GM10248 (cell line): ENCODE results near the gene UNC5B.

Experiments used
- CTCF ChIA-PET: fragments of 300-600 bp; sonication (Branson Sonifier 250); formaldehyde crosslinking; extraction: SDS; loops from one replicate; lab custom pipeline; 2021; ENCODE audit warnings: antibody characterized with exemption; lab: Yijun Ruan, JAX
- POLR2A ChIA-PET: fragments of 350-650 bp; sonication (Branson Sonifier 250); formaldehyde crosslinking; extraction: SDS; loops from one replicate; lab custom pipeline; 2020; ENCODE audit warnings: antibody characterized with exemption; lab: Yijun Ruan, JAX
- DNase-seq: peaks from one replicate; pipeline ENCODE4 v3.0.0; 2012; ENCODE audit errors: extremely low spot score
- CTCF ChIP-seq: IDR thresholded peaks from 2 replicates; pipeline ENCODE4 v1.5.1; 2012; ENCODE audit warnings: mild to moderate bottlenecking, low read depth; ENCODE audit errors: extremely low read depth, missing control alignments, control extremely low read depth

The UNC5B gene

GRCh38 chr10:71184421-71184820, 27.9 kb upstream of the UNC5B start:
- TF ChIP-seq CTCF, result no peak
- no peak for DNase-seq
- ChIA-PET CTCF (no interaction called here), POLR2A (no interaction called here)

GRCh38 chr10:71185209-71185608, 27.2 kb upstream of the UNC5B start:
- DNase-seq, result no peak
- POLR2A ChIA-PET, result no interaction called here
- no peak for TF ChIP-seq CTCF
- CTCF ChIA-PET, result interaction anchor here (2.7 kb wide), 1 partner anchor 260 kb away, joined by 11 read pairs; no protein-coding TSS in a partner anchor

DNA sequence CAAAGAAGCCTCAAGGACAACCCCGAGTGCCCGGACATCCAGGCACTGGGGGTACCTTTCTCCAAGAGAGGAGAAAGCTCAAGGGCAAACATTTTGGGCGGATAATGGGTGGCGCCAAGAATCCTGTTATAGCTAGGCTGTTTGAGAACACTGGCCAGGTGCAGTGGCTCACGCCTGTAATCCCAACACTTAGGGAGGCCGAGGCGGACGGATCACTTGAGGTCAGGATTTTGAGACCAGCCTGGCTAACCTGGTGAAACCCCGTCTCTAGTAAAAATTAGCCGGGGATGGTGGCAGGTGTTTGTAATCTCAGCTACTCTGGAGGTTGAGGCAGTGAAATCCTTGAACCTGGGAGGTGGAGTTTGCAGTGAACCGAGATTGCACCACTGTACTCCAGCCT, 25.2 kb upstream of the UNC5B start:
- DNase-seq, result no peak
- POLR2A ChIA-PET, result no interaction called here
- TF ChIP-seq CTCF, result no peak
- CTCF ChIA-PET, result interaction anchor here (2.7 kb wide), 1 partner anchor 262 kb away, joined by 11 read pairs; no protein-coding TSS in a partner anchor

GRCh38 chr10:71187600-71187999, 24.8 kb upstream of the UNC5B start:
- TF ChIP-seq CTCF, result no peak
- no peak for DNase-seq
- CTCF ChIA-PET, result interaction anchor here (2.7 kb wide), 1 partner anchor 263 kb away, joined by 11 read pairs; no protein-coding TSS in a partner anchor
- POLR2A ChIA-PET, result no interaction called here

DNA sequence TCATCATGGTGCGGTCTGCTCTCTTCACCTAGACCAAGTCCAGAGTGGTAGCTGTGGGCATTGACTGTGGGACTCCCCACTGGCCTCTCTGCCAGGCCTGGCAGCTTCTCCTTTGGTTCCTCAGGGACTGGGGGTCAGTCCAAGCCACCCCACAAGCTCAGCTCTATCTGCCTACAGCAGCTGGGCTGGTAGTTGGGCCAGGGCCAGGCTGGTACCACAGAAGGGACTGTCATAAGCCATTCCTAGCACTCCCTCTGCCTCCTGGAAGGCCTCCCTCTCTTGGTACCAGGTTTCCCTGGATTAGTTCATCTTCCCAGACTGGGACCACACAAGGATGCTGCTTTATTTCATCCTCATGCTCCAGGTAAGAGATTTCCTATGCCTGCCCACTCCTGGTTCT, 24.2 kb upstream of the UNC5B start:
- DNase-seq, result no peak
- ChIA-PET CTCF (no interaction called here), POLR2A (no interaction called here)
- TF ChIP-seq CTCF, result no peak

GRCh38 chr10:71191019-71191418, 21.4 kb upstream of the UNC5B start:
- ChIA-PET POLR2A (no interaction called here), CTCF (interaction anchor here (1.2 kb wide), 1 partner anchor 35 kb away, joined by 3 read pairs; no protein-coding TSS in a partner anchor)

More at GRCh38 chr10:71191019-71191418, 21.4 kb upstream of the UNC5B start:
- TF ChIP-seq CTCF, result no peak
- DNase-seq, result no peak
